ENCODE measurements around the gene MAD1L1. TPM values are rescaled to one million over a fixed set of nuclear protein-coding genes. Genes with fewer than 3 reads are reported as not detected.

Gene MAD1L1
- total and polyA plus RNA-seq, 2 of the 13 experiments (the other 11 are each of a cell fraction or from before 2014, with no cell fraction given) = 17.4 to 64.7 TPM

DNA sequence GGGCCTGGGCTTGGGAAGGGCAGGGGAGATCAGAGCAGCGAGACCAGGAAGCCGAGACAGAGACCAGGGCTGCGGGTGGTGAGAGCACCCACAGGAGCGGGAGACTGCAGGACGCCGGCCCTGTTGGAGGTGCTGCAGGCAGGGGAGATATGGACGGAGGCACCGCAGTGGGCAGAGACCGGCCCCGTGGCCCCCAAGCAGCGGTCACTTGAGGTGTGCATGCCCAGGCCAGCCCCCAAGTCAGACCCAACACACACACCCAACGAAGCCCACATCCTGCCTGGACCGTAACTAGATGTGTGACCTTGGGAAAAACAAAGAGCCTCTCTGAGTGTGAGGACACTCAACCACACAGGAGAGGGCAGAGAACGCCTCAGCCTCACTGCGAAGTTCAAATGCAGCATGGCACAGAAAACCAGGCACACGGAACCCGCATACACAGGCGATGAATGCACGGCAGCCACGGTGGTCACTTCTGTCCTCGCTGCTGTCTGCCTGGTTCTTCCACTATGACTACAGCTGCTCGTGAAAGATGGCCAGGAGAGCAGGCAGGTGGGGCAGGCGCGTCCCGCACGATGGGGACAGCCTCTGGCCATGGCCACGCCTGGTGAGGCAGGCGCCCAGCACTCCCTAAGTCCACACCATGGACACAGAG, 214.7 kb downstream of the MAD1L1 start (continued):
- TF ChIP-seq, protein P1, sequence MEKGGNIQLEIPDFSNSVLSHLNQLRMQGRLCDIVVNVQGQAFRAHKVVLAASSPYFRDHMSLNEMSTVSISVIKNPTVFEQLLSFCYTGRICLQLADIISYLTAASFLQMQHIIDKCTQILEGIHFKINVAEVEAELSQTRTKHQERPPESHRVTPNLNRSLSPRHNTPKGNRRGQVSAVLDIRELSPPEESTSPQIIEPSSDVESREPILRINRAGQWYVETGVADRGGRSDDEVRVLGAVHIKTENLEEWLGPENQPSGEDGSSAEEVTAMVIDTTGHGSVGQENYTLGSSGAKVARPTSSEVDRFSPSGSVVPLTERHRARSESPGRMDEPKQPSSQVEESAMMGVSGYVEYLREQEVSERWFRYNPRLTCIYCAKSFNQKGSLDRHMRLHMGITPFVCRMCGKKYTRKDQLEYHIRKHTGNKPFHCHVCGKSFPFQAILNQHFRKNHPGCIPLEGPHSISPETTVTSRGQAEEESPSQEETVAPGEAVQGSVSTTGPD (CRISPR knock-in tag; IDR thresholded peaks at IDR 0.05) = no peak
- TF ChIP-seq DR1 (CRISPR knock-in tag; IDR thresholded peaks at IDR 0.05) (no peak), KLF16 (CRISPR knock-in tag; IDR thresholded peaks at IDR 0.05) (no peak), ZNF274 (CRISPR knock-in tag; IDR thresholded peaks at IDR 0.05) (peak; percentile 33; the same call in 1 of the 2 replicates), ARNTL (CRISPR knock-in tag; IDR thresholded peaks at IDR 0.05) (0 out of 2 replicates have a peak, but pooled peaks have one; percentile 27), ZNF331 (CRISPR knock-in tag; IDR thresholded peaks at IDR 0.05) (0 out of 2 replicates have a peak, but pooled peaks have one; percentile 45), RNF2 (conservative IDR thresholded peaks at IDR 0.05; ENCODE audit: low read depth) (no peak), TBL1XR1 (IDR thresholded peaks at IDR 0.05; ENCODE audit: borderline replicate concordance, low read length, partially characterized antibody) (no peak), ATRX (CRISPR knock-in tag; IDR thresholded peaks at IDR 0.05; ENCODE audit: borderline replicate concordance) (no peak), NR2F2 (IDR thresholded peaks at IDR 0.05; ENCODE audit: borderline replicate concordance, low read depth) (no peak), TGIF2 (CRISPR knock-in tag; IDR thresholded peaks at IDR 0.05) (no peak)
- TF ChIP-seq, protein P2, sequence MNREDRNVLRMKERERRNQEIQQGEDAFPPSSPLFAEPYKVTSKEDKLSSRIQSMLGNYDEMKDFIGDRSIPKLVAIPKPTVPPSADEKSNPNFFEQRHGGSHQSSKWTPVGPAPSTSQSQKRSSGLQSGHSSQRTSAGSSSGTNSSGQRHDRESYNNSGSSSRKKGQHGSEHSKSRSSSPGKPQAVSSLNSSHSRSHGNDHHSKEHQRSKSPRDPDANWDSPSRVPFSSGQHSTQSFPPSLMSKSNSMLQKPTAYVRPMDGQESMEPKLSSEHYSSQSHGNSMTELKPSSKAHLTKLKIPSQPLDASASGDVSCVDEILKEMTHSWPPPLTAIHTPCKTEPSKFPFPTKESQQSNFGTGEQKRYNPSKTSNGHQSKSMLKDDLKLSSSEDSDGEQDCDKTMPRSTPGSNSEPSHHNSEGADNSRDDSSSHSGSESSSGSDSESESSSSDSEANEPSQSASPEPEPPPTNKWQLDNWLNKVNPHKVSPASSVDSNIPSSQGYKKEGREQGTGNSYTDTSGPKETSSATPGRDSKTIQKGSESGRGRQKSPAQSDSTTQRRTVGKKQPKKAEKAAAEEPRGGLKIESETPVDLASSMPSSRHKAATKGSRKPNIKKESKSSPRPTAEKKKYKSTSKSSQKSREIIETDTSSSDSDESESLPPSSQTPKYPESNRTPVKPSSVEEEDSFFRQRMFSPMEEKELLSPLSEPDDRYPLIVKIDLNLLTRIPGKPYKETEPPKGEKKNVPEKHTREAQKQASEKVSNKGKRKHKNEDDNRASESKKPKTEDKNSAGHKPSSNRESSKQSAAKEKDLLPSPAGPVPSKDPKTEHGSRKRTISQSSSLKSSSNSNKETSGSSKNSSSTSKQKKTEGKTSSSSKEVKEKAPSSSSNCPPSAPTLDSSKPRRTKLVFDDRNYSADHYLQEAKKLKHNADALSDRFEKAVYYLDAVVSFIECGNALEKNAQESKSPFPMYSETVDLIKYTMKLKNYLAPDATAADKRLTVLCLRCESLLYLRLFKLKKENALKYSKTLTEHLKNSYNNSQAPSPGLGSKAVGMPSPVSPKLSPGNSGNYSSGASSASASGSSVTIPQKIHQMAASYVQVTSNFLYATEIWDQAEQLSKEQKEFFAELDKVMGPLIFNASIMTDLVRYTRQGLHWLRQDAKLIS (CRISPR knock-in tag; IDR thresholded peaks at IDR 0.05) = no peak
- TF ChIP-seq, protein P3, sequence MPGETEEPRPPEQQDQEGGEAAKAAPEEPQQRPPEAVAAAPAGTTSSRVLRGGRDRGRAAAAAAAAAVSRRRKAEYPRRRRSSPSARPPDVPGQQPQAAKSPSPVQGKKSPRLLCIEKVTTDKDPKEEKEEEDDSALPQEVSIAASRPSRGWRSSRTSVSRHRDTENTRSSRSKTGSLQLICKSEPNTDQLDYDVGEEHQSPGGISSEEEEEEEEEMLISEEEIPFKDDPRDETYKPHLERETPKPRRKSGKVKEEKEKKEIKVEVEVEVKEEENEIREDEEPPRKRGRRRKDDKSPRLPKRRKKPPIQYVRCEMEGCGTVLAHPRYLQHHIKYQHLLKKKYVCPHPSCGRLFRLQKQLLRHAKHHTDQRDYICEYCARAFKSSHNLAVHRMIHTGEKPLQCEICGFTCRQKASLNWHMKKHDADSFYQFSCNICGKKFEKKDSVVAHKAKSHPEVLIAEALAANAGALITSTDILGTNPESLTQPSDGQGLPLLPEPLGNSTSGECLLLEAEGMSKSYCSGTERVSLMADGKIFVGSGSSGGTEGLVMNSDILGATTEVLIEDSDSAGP (CRISPR knock-in tag; IDR thresholded peaks at IDR 0.05; ENCODE audit: borderline replicate concordance) = peak; percentile 15; the same call in 1 of the 2 replicates
- TF ChIP-seq, protein P4, sequence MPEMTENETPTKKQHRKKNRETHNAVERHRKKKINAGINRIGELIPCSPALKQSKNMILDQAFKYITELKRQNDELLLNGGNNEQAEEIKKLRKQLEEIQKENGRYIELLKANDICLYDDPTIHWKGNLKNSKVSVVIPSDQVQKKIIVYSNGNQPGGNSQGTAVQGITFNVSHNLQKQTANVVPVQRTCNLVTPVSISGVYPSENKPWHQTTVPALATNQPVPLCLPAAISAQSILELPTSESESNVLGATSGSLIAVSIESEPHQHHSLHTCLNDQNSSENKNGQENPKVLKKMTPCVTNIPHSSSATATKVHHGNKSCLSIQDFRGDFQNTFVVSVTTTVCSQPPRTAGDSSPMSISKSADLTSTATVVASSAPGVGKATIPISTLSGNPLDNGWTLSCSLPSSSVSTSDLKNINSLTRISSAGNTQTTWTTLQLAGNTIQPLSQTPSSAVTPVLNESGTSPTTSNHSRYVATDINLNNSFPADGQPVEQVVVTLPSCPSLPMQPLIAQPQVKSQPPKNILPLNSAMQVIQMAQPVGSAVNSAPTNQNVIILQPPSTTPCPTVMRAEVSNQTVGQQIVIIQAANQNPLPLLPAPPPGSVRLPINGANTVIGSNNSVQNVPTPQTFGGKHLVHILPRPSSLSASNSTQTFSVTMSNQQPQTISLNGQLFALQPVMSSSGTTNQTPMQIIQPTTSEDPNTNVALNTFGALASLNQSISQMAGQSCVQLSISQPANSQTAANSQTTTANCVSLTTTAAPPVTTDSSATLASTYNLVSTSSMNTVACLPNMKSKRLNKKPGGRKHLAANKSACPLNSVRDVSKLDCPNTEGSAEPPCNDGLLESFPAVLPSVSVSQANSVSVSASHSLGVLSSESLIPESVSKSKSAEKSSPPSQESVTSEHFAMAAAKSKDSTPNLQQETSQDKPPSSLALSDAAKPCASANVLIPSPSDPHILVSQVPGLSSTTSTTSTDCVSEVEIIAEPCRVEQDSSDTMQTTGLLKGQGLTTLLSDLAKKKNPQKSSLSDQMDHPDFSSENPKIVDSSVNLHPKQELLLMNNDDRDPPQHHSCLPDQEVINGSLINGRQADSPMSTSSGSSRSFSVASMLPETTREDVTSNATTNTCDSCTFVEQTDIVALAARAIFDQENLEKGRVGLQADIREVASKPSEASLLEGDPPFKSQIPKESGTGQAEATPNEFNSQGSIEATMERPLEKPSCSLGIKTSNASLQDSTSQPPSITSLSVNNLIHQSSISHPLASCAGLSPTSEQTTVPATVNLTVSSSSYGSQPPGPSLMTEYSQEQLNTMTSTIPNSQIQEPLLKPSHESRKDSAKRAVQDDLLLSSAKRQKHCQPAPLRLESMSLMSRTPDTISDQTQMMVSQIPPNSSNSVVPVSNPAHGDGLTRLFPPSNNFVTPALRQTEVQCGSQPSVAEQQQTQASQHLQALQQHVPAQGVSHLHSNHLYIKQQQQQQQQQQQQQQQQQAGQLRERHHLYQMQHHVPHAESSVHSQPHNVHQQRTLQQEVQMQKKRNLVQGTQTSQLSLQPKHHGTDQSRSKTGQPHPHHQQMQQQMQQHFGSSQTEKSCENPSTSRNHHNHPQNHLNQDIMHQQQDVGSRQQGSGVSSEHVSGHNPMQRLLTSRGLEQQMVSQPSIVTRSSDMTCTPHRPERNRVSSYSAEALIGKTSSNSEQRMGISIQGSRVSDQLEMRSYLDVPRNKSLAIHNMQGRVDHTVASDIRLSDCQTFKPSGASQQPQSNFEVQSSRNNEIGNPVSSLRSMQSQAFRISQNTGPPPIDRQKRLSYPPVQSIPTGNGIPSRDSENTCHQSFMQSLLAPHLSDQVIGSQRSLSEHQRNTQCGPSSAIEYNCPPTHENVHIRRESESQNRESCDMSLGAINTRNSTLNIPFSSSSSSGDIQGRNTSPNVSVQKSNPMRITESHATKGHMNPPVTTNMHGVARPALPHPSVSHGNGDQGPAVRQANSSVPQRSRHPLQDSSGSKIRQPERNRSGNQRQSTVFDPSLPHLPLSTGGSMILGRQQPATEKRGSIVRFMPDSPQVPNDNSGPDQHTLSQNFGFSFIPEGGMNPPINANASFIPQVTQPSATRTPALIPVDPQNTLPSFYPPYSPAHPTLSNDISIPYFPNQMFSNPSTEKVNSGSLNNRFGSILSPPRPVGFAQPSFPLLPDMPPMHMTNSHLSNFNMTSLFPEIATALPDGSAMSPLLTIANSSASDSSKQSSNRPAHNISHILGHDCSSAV (CRISPR knock-in tag; IDR thresholded peaks at IDR 0.05; ENCODE audit: borderline replicate concordance) = no peak

Measured in HepG2 (cell line).